HepG2 (cell line): ENCODE data around the gene DRAP1.

Experiments
- DNMT3B ChIP-seq: conservative IDR thresholded peaks from 2 replicates; pipeline ENCODE4 v1.6.1; 2016; ENCODE audit warnings: missing biosample characterization, control low read depth
- EZH2 ChIP-seq: conservative IDR thresholded peaks from 2 replicates; pipeline ENCODE4 v1.6.1; 2012; ENCODE audit warnings: mild to moderate bottlenecking, low read depth, low read length, moderate library complexity
- MAZ ChIP-seq, 2 experiments: sonication (generic) in 1 of 2; formaldehyde crosslinking in 1 of 2; IDR thresholded peaks; 2 replicates each; pipeline versions ENCODE4 v1.5.0 to v1.6.1; 2012 to 2020; ENCODE audit warnings: low read depth in 2 of 2, mild to moderate bottlenecking in 2 of 2, borderline replicate concordance in 1 of 2, improper control_type of control experiment in 1 of 2, low read length in 1 of 2, missing genetic modification reagents in 1 of 2, moderate library complexity in 1 of 2
- NFRKB ChIP-seq: fragments of 450-650 bp; IDR thresholded peaks from 2 replicates; pipeline ENCODE4 v1.6.1; 2017
- PREB ChIP-seq: sonication (generic); formaldehyde crosslinking; IDR thresholded peaks from 2 replicates; pipeline ENCODE4 v1.4.0; 2020; ENCODE audit warnings: missing genetic modification reagents
- SUZ12 ChIP-seq: fragments of 150-350 bp; IDR thresholded peaks from 2 replicates; pipeline ENCODE4 v1.6.1; 2014; ENCODE audit warnings: low read depth, low read length
- ZNF24 ChIP-seq: fragments of 450-650 bp; IDR thresholded peaks from 2 replicates; pipeline ENCODE4 v1.6.1; 2017; ENCODE audit warnings: antibody characterized with exemption, mild to moderate bottlenecking
- ZNF44 ChIP-seq: sonication (generic); formaldehyde crosslinking; IDR thresholded peaks from 2 replicates; pipeline ENCODE4 v1.5.1; 2020; ENCODE audit warnings: mild to moderate bottlenecking, missing genetic modification reagents
- ZNF850 ChIP-seq: sonication (generic); formaldehyde crosslinking; conservative IDR thresholded peaks from 2 replicates; pipeline ENCODE4 v1.9.0; 2021; ENCODE audit warnings: mild to moderate bottlenecking, missing genetic modification reagents
- ZSCAN12 ChIP-seq: sonication (generic); formaldehyde crosslinking; IDR thresholded peaks from 2 replicates; pipeline ENCODE4 v1.9.0; 2021; ENCODE audit warnings: mild to moderate bottlenecking, missing genetic modification reagents
- TF ChIP-seq, protein P1 (sequence below): sonication (generic); formaldehyde crosslinking; IDR thresholded peaks from 2 replicates; pipeline ENCODE4 v1.9.0; 2021; ENCODE audit warnings: missing genetic modification reagents, borderline replicate concordance
- TF ChIP-seq, protein P2 (sequence below): sonication (generic); formaldehyde crosslinking; conservative IDR thresholded peaks from 2 replicates; pipeline ENCODE4 v1.4.0; 2020; ENCODE audit warnings: missing genetic modification reagents
- TF ChIP-seq, protein P3 (sequence below): sonication (generic); formaldehyde crosslinking; IDR thresholded peaks from 2 replicates; pipeline ENCODE4 v1.5.0; 2020; ENCODE audit warnings: mild to moderate bottlenecking, missing genetic modification reagents, moderate library complexity

DNA sequence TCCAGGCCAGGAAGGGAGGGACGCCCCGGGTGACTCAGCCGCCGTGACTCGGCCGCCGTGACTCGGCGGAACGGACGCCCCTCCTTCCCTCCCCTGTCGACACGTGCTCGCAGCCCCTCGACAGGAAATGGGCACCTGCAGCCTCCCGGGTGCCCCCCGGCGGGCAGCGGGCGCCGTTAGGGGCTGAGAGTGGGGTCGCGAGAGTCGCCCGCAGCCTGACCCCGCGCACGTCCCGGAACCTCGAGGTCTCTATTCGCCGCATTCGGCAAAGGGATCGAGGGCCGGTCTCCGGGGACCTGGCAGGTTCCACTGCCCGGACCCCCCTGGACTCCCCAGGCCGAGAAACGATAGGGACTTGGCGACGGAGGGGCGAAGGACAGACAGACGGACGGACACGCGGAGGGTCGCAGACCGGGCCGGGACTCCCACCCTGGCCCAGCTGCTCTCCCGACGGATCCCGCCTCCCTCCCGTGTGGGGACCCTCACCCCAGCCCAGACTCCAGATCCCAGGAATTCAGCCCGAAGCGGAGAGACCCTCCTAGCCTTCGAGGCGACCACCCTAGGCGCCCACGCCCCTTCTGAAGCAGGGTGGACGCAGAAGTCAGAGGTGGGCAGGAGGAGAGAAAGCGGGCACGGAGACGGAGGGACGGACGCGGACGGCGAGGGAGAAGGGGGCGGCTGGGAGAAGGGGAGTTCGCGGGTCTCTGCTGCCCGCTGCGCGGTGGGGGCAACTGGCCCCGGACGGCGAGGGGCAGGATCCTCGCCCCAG is 19.7 kb upstream of the DRAP1 start:
- 0 out of 2 replicates have a peak, but pooled peaks have one; percentile 67 for TF ChIP-seq ZNF44 (CRISPR knock-in tag)
- peak; percentile 23; the same call in 1 of the 2 replicates for TF ChIP-seq MAZ (IDR thresholded peaks at IDR 0.05; ENCODE audit: borderline replicate concordance, low read depth, low read length)
- peak; percentile 72; the same call in 1 of the 2 replicates for TF ChIP-seq MAZ (CRISPR knock-in tag; IDR thresholded peaks at IDR 0.05; ENCODE audit: low read depth)
- no peak for TF ChIP-seq ZNF24
- TF ChIP-seq, protein P1, sequence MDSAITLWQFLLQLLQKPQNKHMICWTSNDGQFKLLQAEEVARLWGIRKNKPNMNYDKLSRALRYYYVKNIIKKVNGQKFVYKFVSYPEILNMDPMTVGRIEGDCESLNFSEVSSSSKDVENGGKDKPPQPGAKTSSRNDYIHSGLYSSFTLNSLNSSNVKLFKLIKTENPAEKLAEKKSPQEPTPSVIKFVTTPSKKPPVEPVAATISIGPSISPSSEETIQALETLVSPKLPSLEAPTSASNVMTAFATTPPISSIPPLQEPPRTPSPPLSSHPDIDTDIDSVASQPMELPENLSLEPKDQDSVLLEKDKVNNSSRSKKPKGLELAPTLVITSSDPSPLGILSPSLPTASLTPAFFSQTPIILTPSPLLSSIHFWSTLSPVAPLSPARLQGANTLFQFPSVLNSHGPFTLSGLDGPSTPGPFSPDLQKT (CRISPR knock-in tag) = no peak
- no peak for TF ChIP-seq EZH2
- TF ChIP-seq, protein P2, sequence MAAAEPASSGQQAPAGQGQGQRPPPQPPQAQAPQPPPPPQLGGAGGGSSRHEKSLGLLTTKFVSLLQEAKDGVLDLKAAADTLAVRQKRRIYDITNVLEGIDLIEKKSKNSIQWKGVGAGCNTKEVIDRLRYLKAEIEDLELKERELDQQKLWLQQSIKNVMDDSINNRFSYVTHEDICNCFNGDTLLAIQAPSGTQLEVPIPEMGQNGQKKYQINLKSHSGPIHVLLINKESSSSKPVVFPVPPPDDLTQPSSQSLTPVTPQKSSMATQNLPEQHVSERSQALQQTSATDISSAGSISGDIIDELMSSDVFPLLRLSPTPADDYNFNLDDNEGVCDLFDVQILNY (CRISPR knock-in tag) = no peak
- TF ChIP-seq, protein P3, sequence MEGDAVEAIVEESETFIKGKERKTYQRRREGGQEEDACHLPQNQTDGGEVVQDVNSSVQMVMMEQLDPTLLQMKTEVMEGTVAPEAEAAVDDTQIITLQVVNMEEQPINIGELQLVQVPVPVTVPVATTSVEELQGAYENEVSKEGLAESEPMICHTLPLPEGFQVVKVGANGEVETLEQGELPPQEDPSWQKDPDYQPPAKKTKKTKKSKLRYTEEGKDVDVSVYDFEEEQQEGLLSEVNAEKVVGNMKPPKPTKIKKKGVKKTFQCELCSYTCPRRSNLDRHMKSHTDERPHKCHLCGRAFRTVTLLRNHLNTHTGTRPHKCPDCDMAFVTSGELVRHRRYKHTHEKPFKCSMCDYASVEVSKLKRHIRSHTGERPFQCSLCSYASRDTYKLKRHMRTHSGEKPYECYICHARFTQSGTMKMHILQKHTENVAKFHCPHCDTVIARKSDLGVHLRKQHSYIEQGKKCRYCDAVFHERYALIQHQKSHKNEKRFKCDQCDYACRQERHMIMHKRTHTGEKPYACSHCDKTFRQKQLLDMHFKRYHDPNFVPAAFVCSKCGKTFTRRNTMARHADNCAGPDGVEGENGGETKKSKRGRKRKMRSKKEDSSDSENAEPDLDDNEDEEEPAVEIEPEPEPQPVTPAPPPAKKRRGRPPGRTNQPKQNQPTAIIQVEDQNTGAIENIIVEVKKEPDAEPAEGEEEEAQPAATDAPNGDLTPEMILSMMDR (CRISPR knock-in tag) = peak; percentile 51
- no peak for TF ChIP-seq ZSCAN12 (CRISPR knock-in tag)
- no peak; the same call in 1 of the 2 replicates for TF ChIP-seq ZNF850 (CRISPR knock-in tag)
- TF ChIP-seq PREB = no peak
- TF ChIP-seq DNMT3B (CRISPR knock-in tag) = peak; percentile 46; the same call in 1 of the 2 replicates
- no peak for TF ChIP-seq SUZ12
- TF ChIP-seq NFRKB = no peak
